Naive B cell (primary cell): ENCODE data around the gene GPR173. TPM values are rescaled to one million over a fixed set of nuclear protein-coding genes. Genes with fewer than 3 reads are reported as not detected.

ENCODE experiments used
- ATAC-seq, 2 donors: fragments of 150-1000 bp; cut with Tn5 transposase; 2 replicates each; pipeline ENCODE4 v1.10.0; 2021; ENCODE audit warnings: low read depth in 2 of 2, mild to moderate bottlenecking in 2 of 2, moderate library complexity in 2 of 2
- DNase-seq: peaks from one replicate; pipeline ENCODE4 v3.0.0; 2022
- H3K27ac Mint-ChIP-seq, 6 donors: one replicate each; pipeline ENCODE4 v1.8.0; 2020 to 2022; ENCODE audit warnings: mild to moderate bottlenecking in 6 of 6, mixed read lengths in 6 of 6, moderate library complexity in 5 of 6, inconsistent platforms in 2 of 6
- H3K27me3 Mint-ChIP-seq, 3 donors: one replicate each; pipeline ENCODE4 v1.8.0; 2021 to 2022; ENCODE audit warnings: mixed read lengths in 3 of 3, mild to moderate bottlenecking in 1 of 3
- H3K36me3 Mint-ChIP-seq, 2 donors: one replicate each; pipeline ENCODE4 v1.8.0; 2020 to 2022; ENCODE audit warnings: mixed read lengths in 2 of 2, inconsistent platforms in 1 of 2, mild to moderate bottlenecking in 1 of 2
- H3K4me1 Mint-ChIP-seq, 3 donors: one replicate each; pipeline ENCODE4 v1.8.0; 2020 to 2022; ENCODE audit warnings: mixed read lengths in 3 of 3, inconsistent platforms in 1 of 3, mild to moderate bottlenecking in 1 of 3, moderate library complexity in 1 of 3
- H3K4me3 Mint-ChIP-seq, 8 donors: one replicate each; pipeline ENCODE4 v1.8.0; 2020 to 2022; ENCODE audit warnings: mild to moderate bottlenecking in 8 of 8, mixed read lengths in 8 of 8, moderate library complexity in 8 of 8, inconsistent platforms in 2 of 8
- H3K9me3 Mint-ChIP-seq, 7 donors: one replicate each; pipeline ENCODE4 v1.8.0; 2020 to 2022; ENCODE audit warnings: mixed read lengths in 7 of 7, mild to moderate bottlenecking in 5 of 7, inconsistent platforms in 2 of 7, moderate library complexity in 1 of 7
- polyA plus RNA-seq, 6 donors: library from polyadenylated mRNA; unstranded; fragments of 300-500 nt; fragmentation: Illumina TruSeq; gene quantifications; one replicate each; pipeline ENCODE4 v1.2.3, GENCODE V29; 2021; ENCODE audit warnings: low read depth in 6 of 6

GPR173 gene
- polyA plus RNA-seq, 6 donors from 2014 or later: not detected

DNA sequence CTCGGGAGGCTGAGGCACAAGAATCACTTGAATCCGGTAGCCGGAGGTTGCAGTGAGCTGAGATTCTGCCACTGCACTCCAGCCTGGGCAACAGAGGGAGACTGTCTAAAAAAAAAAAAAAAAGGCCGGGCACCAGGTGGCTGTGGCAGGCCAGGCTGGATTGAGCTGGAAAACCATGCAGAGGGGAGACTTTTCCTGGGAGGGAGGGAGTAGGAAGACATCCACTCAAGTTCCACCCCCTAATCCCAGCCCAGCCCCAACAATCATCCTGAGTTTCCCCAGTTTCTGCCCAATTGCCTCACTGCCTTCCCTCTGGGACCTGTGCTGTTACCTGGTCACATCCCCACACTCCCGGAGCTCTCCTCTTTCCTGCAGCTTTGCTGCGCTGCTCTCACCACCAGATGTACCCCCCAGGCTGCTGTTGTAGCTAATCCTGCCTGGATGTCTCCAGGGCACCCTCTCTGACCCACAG is 24.6 kb downstream of the GPR173 start:
- Mint-ChIP-seq H3K4me1 (peaks cover 14 to 23% (median 15%) of the 10 kb centered on the region in 3 donors), H3K9me3 (peaks cover 0 to 2% (median 0%) of the 10 kb centered on the region in 7 donors)

DNA sequence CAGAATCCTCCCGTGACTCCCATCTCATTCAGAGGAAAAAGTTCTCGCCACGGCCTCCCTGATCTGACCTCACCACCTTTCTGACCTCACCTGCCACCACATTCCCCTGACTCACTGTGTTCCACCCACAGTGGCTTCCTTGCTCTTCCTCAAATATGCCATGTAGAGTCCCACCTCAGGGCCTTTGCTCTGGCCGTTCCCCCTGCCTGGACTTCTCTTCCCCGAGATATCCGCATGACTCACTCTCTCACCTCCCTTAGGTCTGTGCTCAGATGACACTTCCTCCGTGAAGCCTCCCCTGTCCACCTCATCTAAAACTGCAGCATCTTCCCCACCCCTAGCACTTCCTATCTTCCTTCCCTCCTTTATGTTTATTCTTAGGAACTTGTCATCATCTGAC is 26.4 kb downstream of the GPR173 start:
- Mint-ChIP-seq H3K4me3 (no peak overlapping the region), H3K9me3 (peaks cover 0 to 2% (median 0%) of the 10 kb centered on the region in 7 donors), H3K27ac (peak overlapping the region in 1 of 6 donors; percentile 3), H3K36me3 (no peaks in the 10 kb centered on the region), H3K4me1 (peaks cover 14 to 23% (median 15%) of the 10 kb centered on the region in 3 donors), H3K27me3 (peaks cover 0 to 7% (median 0%) of the 10 kb centered on the region in 3 donors)
- no peak for DNase-seq
- ATAC-seq: no peak

More for the DNA sequence above, 24.6 kb downstream of the GPR173 start:
- no peak for ATAC-seq
- Mint-ChIP-seq H3K27me3 (no peaks in the 10 kb centered on the region), H3K4me3 (peak overlapping the region in 6 of 8 donors; percentile 50 to 89 (median 69)), H3K27ac (peak overlapping the region in 5 of 6 donors; percentile 51 to 96 (median 80)), H3K36me3 (no peaks in the 10 kb centered on the region)
- no peak for DNase-seq

- H3K27ac Mint-ChIP-seq: no peak overlapping the region
- no peak overlapping the region for H3K4me3 Mint-ChIP-seq
- ATAC-seq (no peak), DNase-seq (no peak)
- H3K36me3 Mint-ChIP-seq: no peaks in the 10 kb centered on the region
- H3K27me3 Mint-ChIP-seq: peaks cover 0 to 7% (median 0%) of the 10 kb centered on the region in 3 donors
- peaks cover 0 to 2% (median 0%) of the 10 kb centered on the region in 7 donors for H3K9me3 Mint-ChIP-seq
- H3K4me1 Mint-ChIP-seq: peaks cover 17 to 25% (median 18%) of the 10 kb centered on the region in 3 donors
Measured at GRCh38 chrX:53076671-53077070, 28.1 kb downstream of the GPR173 start.

- H3K9me3 Mint-ChIP-seq: peaks cover 0 to 2% (median 0%) of the 10 kb centered on the region in 7 donors
- H3K27ac Mint-ChIP-seq: peak overlapping the region in 1 of 6 donors; percentile 32
- peaks cover 9 to 16% (median 16%) of the 10 kb centered on the region in 3 donors for H3K4me1 Mint-ChIP-seq
- no peaks in the 10 kb centered on the region for H3K36me3 Mint-ChIP-seq
- no peak for DNase-seq
- no peak for ATAC-seq
- peaks cover 0 to 8% (median 0%) of the 10 kb centered on the region in 3 donors for H3K27me3 Mint-ChIP-seq
- no peak overlapping the region for H3K4me3 Mint-ChIP-seq
Measured at GRCh38 chrX:53077207-53078197, 28.9 kb downstream of the GPR173 start.

GRCh38 chrX:53078943-53079342 is 30.4 kb downstream of the GPR173 start:
- H3K4me3 Mint-ChIP-seq: peak overlapping the region in 2 of 8 donors; percentile 19 to 58
- peaks cover 0 to 2% (median 0%) of the 10 kb centered on the region in 7 donors for H3K9me3 Mint-ChIP-seq
- peaks cover 0 to 19% (median 0%) of the 10 kb centered on the region in 3 donors for H3K27me3 Mint-ChIP-seq
- peaks cover 20 to 24% (median 22%) of the 10 kb centered on the region in 3 donors for H3K4me1 Mint-ChIP-seq
- DNase-seq (no peak), ATAC-seq (no peak)
- H3K27ac Mint-ChIP-seq: peak overlapping the region in 2 of 6 donors; percentile 52 to 57
- no peaks in the 10 kb centered on the region for H3K36me3 Mint-ChIP-seq

- Mint-ChIP-seq H3K27me3 (peaks cover 0 to 20% (median 0%) of the 10 kb centered on the region in 3 donors), H3K4me3 (peak overlapping the region; percentile 77 to 94 (median 85)), H3K36me3 (peaks cover 0 to 12% of the 10 kb centered on the region in 2 donors), H3K9me3 (peaks cover 0 to 2% (median 0%) of the 10 kb centered on the region in 7 donors), H3K4me1 (peaks cover 27 to 37% (median 28%) of the 10 kb centered on the region in 3 donors), H3K27ac (peak overlapping the region; percentile 95 to 98 (median 97))
- DNase-seq (no peak), ATAC-seq (no peak)
Measured at GRCh38 chrX:53080628-53081580, 32.3 kb downstream of the GPR173 start.

DNA sequence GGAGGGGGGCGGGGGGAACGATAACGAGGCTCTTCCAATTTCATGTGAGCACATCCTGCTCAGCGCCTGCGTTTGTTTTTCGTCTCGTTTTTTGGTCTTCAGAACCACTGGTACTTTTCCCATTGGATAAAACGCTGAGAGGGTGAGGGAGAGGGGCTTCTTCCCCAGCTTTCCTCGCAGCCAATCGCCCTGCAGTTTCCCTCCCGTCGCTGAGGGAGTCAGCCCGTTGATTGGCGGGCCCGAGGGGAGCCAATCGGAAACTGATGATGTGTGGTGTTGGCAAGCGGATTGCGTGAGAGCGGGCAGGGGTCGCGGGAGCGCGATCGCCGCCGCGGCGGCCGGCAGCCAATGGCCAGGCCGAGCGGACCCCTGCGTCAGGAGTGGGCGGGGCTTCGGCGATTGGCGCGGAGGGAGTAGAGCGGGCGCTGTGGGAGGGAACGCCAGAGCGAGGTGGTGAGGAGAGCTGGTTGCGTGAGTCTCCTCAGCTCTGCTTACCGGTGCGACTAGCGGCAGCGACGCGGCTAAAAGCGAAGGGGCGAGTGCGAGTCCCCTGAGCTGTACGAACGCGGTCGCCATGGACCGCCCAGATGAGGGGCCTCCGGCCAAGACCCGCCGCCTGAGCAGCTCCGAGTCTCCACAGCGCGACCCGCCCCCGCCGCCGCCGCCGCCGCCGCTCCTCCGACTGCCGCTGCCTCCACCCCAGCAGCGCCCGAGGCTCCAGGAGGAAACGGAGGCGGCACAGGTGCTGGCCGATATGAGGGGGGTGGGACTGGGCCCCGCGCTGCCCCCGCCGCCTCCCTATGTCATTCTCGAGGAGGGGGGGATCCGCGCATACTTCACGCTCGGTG is 33.6 kb downstream of the GPR173 start, which contains the start of gene TSPYL2:
TSPYL2 (plus strand) TSS at position 443 of the 848 bp plus-strand sequence; CDS start at position 575, 132 bp downstream.
- ATAC-seq: peak; percentile 88 to 89

GRCh38 chrX:53082773-53083616 is 34.4 kb downstream of the GPR173 start:
- peaks cover 31 to 43% (median 35%) of the 10 kb centered on the region in 3 donors for H3K4me1 Mint-ChIP-seq

More for the DNA sequence above, 33.6 kb downstream of the GPR173 start, which contains the start of gene TSPYL2:
- Mint-ChIP-seq H3K9me3 (no peaks in the 10 kb centered on the region), H3K27ac (peak within 1 kb of the TSS; percentile 94 to 99 (median 98)), H3K36me3 (peaks cover 0 to 17% of the 10 kb centered on the region in 2 donors), H3K4me1 (peaks cover 29 to 43% (median 31%) of the 10 kb centered on the region in 3 donors), H3K4me3 (peak within 1 kb of the TSS; percentile 85 to 96 (median 94)), H3K27me3 (peaks cover 0 to 26% (median 0%) of the 10 kb centered on the region in 3 donors)
- DNase-seq: peak; percentile 92

DNA sequence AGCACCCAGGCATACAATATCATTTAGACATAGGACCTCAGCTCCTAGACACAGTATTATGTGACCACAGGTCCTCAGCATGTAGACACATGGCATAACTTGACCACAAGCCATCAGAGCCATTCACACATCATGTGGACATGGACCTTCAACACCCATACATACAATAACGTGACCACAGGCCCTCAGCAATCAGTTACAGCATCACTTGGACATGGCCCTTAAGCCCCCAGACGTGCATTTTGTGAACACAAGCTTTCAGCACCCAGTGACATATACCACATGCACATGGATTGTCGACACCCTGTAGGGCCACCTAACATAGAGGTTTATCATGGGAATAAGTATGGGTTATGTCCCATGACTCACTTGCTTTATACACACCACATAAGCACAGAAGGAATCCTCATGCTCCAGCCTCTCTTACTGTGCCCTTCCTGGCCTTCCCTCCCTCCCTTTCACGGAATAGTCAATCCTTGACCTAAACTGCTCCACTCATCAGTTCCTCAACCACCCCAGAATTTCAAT is 35.5 kb downstream of the GPR173 start:
- Mint-ChIP-seq H3K4me3 (peak overlapping the region in 6 of 8 donors; percentile 84 to 96 (median 94)), H3K27ac (peak overlapping the region in 4 of 6 donors; percentile 39 to 95 (median 71)), H3K9me3 (no peaks in the 10 kb centered on the region), H3K36me3 (peaks cover 0 to 17% of the 10 kb centered on the region in 2 donors), H3K27me3 (peaks cover 0 to 26% (median 0%) of the 10 kb centered on the region in 3 donors), H3K4me1 (peaks cover 40 to 54% (median 45%) of the 10 kb centered on the region in 3 donors)
- ATAC-seq: no peak
- DNase-seq: no peak

More at GRCh38 chrX:53082773-53083616, 34.4 kb downstream of the GPR173 start:
- H3K27ac Mint-ChIP-seq: peak overlapping the region; percentile 45 to 99 (median 90)
- peaks cover 0 to 26% (median 0%) of the 10 kb centered on the region in 3 donors for H3K27me3 Mint-ChIP-seq
- H3K36me3 Mint-ChIP-seq: peaks cover 0 to 17% of the 10 kb centered on the region in 2 donors
- DNase-seq (no peak), ATAC-seq (no peak)
- H3K9me3 Mint-ChIP-seq: no peaks in the 10 kb centered on the region
- H3K4me3 Mint-ChIP-seq: peak overlapping the region; percentile 84 to 96 (median 94)

- Mint-ChIP-seq H3K36me3 (peaks cover 0 to 17% of the 10 kb centered on the region in 2 donors), H3K27me3 (peaks cover 0 to 19% (median 0%) of the 10 kb centered on the region in 3 donors), H3K27ac (peak overlapping the region in 2 of 6 donors; percentile 50 to 95), H3K9me3 (no peaks in the 10 kb centered on the region), H3K4me3 (peak overlapping the region in 2 of 8 donors; percentile 57 to 95), H3K4me1 (peaks cover 44 to 54% (median 47%) of the 10 kb centered on the region in 3 donors)
- no peak for DNase-seq
- no peak for ATAC-seq
Measured at GRCh38 chrX:53084863-53085262, 36.3 kb downstream of the GPR173 start.
